HG02970 (cell line): ENCODE measurements around the gene KRT7.
"Not testable (repeated sequence)": the region's sequence is repeated elsewhere in the genome, so short reads cannot be mapped to it uniquely, and the experiment has no call there.

ENCODE experiments used
- ATAC-seq: cut with Tn5 transposase; IDR thresholded peaks from one replicate; pipeline ENCODE4 v1.9.1; 2021; ENCODE audit warnings: mild to moderate bottlenecking, moderate library complexity, moderate number of reproducible peaks; ENCODE audit not compliant: unreplicated experiment, low FRiP score

KRT7 gene

DNA sequence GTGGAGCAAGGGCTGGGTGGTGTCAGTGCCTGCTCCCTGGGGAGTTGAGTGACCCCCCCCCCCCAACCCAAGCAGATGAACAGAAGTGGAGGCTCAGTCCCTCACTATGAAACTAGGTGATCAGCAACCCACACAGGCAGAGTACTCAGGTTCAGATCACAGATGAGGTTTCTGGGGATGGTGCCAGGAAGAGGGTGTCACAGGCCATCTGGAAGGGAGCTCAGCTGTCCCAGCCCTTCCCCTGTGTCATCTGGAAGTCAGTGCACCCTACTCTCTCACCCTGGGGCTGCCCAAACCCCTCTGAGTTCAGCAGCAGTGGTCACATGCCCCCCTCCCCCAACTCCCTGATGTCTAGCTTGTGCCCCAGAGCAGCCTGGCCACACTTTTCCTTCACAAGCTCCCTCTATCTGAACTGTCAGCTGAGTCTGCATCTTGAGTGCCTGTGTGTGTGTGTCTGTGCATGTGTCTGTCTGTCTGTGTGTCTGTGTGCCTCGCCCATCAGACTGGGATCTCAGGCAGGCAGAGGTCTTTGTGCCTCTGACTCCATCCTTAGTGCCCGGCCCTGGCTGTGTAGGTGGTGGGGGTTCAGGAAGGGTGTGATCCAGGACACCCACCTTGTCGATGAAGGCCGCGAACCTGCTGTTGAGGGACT lies 57.6 kb downstream of the KRT7 start:
- not testable (repeated sequence) for ATAC-seq

DNA sequence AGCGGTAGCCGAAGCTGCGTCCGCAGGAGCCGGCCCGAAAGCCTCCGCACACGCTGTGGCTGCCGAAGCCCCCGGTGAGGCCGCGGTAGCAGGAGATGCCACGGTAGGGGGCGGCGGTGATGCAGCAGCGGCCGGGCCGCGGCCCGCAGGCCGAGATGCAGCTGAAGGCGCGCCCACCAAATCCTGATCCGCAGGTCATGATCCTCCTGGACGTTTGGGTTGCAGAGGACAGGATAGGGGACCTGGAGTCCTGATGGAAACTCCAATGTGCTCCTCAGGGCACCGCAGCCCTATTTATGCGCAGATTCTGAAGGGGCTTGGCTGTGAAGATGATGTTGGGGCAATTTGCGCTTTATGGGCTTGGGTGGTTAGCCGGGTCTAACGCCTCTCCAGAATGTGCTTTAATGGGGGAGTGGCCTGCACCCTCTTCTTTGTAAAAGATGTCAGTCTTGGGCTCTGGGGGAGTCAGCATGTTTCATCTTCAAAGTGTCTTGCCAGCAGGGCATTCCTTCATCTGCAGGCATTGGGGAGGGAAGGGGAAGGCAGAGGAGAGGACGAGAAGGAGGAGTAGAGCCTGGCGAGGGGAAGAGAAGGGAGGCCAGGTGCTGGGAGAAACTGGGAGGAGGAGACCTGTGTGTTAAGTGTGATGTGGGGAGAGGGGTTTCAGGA lies 58.4 kb downstream of the KRT7 start, which contains the start of gene KRT81:
Gene KRT81 (minus strand): TSS at position 268 of the 669 bp plus-strand sequence. CDS start 69 bp downstream, at position 199.
- no peak for ATAC-seq

DNA sequence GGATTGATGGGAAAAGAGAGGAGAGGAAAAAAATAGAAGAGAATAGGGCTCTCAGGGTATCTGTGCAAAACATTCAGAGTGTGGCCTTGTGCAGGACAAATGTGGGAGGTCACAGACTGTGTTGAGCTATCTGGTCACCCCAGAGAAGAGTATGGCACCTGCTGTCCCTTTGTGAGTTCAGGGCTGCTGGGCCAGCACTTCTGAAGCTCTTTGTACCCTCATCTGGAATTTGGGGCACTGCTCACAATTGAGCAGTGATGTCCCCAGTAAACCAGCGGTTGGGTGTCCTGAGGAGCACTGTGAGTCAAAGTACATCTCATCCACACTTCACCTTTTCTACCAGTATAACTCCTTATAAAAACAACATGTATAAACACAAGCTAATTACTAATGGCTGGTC lies 60.9 kb downstream of the KRT7 start:
- no peak for ATAC-seq

DNA sequence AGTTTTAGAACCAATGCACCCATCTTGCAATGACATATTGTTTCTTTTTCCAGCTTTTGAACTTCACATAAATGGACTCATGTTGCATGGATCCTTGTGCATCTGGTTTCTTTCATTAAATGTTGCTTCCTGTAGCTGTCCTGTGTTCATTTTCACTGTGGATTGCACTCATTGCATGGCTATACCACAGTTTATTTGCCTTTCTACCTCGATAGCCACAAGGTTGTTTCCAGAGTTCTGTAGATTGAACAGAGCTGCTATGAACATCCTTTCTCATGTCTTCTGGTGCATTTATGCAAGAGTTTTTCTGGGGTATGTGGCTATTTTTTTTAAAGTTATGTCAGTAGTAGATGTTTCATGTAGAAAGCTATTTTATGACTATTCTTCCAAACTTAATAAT lies 61.8 kb downstream of the KRT7 start:
- ATAC-seq, result no peak

DNA sequence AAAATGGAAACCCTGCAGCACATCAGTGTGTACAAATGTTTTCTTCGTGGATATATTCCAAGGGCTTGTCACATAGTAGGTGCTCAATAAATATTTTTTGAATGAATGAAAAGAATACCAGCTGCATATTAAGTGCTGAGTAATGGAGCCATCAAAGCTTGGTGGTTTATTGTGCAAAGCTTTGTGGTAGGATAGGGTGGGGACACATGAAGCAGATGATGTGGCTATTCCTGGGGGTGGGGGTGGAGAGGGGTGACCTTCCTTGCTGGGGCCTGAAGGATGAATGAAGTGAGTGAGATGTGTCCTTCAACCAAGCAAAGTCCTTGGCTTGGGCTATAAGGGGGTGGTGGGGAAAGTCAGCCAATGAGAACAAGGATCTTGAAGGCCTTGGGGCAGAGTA lies 62.6 kb downstream of the KRT7 start:
- ATAC-seq, result no peak

DNA sequence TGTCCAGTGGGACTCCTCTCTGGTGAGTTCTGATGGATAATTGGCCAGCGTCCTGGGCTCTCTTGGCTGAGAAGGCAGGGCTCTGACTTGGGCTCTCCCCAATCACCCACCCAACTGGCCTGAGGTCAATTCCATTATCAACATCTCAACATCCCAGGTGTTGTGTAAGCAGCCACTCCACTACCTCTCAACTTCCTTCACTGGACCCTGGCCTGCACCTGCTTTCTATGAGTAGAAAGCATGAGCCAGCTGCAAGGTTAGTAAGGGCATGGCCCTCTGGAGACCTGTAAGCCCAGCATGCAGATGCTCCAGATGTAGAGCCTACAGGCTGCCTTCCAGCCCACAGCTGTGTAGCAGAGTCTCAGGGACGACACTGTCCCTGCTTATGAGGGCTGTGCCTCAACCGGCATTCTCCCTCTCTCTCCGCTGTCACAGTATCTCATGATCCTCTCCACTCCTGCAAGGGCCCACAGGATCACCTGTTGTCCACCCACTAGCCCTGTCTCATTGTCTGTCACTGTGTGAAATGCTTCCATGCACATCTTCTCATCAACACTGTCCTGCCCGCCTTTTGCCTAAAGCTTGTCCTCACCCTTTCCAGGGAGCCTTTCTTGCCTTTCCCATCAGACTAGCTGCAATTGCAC lies 63.7 kb downstream of the KRT7 start:
- no peak for ATAC-seq
